ENCODE measurements around the gene MACO1. TPM values are rescaled to one million over a fixed set of nuclear protein-coding genes. Genes with fewer than 3 reads are reported as not detected.
"Not testable (repeated sequence)": the region's sequence is repeated elsewhere in the genome, so short reads cannot be mapped to it uniquely, and the experiment has no call there.

MACO1 gene
- total RNA-seq, 1 donor from 2014 or later = 15.8 TPM

GRCh38 chr1:25409641-25410427, 20.9 kb upstream of the MACO1 start:
- not testable (repeated sequence) for H3K36me3 Mint-ChIP-seq (ENCODE audit: low read depth); H3K27ac Mint-ChIP-seq; H3K9me3 Mint-ChIP-seq; H3K4me3 Mint-ChIP-seq (ENCODE audit: low read depth); DNase-seq (ENCODE audit: low spot score); H3K4me1 Mint-ChIP-seq (ENCODE audit: low read depth); H3K27me3 Mint-ChIP-seq (ENCODE audit: low read depth)
- intact Hi-C loops (cut with micrococcal nuclease) = loop anchor here (5.0 kb wide), 1 partner anchor 112 kb away; no protein-coding TSS in a partner anchor

GRCh38 chr1:25412872-25413623, 17.6 kb upstream of the MACO1 start:
- H3K4me1 Mint-ChIP-seq (ENCODE audit: low read depth); H3K4me3 Mint-ChIP-seq (ENCODE audit: low read depth); H3K9me3 Mint-ChIP-seq; H3K36me3 Mint-ChIP-seq (ENCODE audit: low read depth); DNase-seq (ENCODE audit: low spot score); H3K27ac Mint-ChIP-seq; intact Hi-C loops (cut with micrococcal nuclease); H3K27me3 Mint-ChIP-seq (ENCODE audit: low read depth): not testable (repeated sequence)

- H3K36me3 Mint-ChIP-seq (ENCODE audit: low read depth); H3K9me3 Mint-ChIP-seq; intact Hi-C loops (cut with micrococcal nuclease); H3K4me1 Mint-ChIP-seq (ENCODE audit: low read depth); DNase-seq (ENCODE audit: low spot score); H3K4me3 Mint-ChIP-seq (ENCODE audit: low read depth); H3K27me3 Mint-ChIP-seq (ENCODE audit: low read depth); H3K27ac Mint-ChIP-seq: not testable (repeated sequence)
Measured at GRCh38 chr1:25414157-25414556, 16.5 kb upstream of the MACO1 start.

GRCh38 chr1:25414578-25414977, 16.1 kb upstream of the MACO1 start:
- H3K27ac Mint-ChIP-seq; H3K27me3 Mint-ChIP-seq (ENCODE audit: low read depth); H3K4me1 Mint-ChIP-seq (ENCODE audit: low read depth); H3K9me3 Mint-ChIP-seq; intact Hi-C loops (cut with micrococcal nuclease); DNase-seq (ENCODE audit: low spot score); H3K36me3 Mint-ChIP-seq (ENCODE audit: low read depth); H3K4me3 Mint-ChIP-seq (ENCODE audit: low read depth): not testable (repeated sequence)

- H3K27me3 Mint-ChIP-seq (ENCODE audit: low read depth); H3K4me1 Mint-ChIP-seq (ENCODE audit: low read depth); intact Hi-C loops (cut with micrococcal nuclease); DNase-seq (ENCODE audit: low spot score); H3K36me3 Mint-ChIP-seq (ENCODE audit: low read depth); H3K27ac Mint-ChIP-seq; H3K4me3 Mint-ChIP-seq (ENCODE audit: low read depth); H3K9me3 Mint-ChIP-seq: not testable (repeated sequence)
Measured at GRCh38 chr1:25417280-25417679, 13.4 kb upstream of the MACO1 start.

GRCh38 chr1:25419339-25419738, 11.4 kb upstream of the MACO1 start:
- H3K27ac Mint-ChIP-seq; intact Hi-C loops (cut with micrococcal nuclease); H3K4me3 Mint-ChIP-seq (ENCODE audit: low read depth); H3K36me3 Mint-ChIP-seq (ENCODE audit: low read depth); DNase-seq (ENCODE audit: low spot score); H3K4me1 Mint-ChIP-seq (ENCODE audit: low read depth); H3K9me3 Mint-ChIP-seq; H3K27me3 Mint-ChIP-seq (ENCODE audit: low read depth): not testable (repeated sequence)

- H3K27me3 Mint-ChIP-seq (ENCODE audit: low read depth); H3K4me1 Mint-ChIP-seq (ENCODE audit: low read depth); H3K4me3 Mint-ChIP-seq (ENCODE audit: low read depth); H3K36me3 Mint-ChIP-seq (ENCODE audit: low read depth); intact Hi-C loops (cut with micrococcal nuclease); H3K27ac Mint-ChIP-seq; DNase-seq (ENCODE audit: low spot score); H3K9me3 Mint-ChIP-seq: not testable (repeated sequence)
Measured at GRCh38 chr1:25420715-25421114, 10.0 kb upstream of the MACO1 start, which contains the start of gene RHCE. Gene RHCE, minus strand, starts transcription at chr1:25420825. Its CDS starts 39 bp downstream, at chr1:25420786.

- DNase-seq (ENCODE audit: low spot score); intact Hi-C loops (cut with micrococcal nuclease): not testable (repeated sequence)
Measured at GRCh38 chr1:25423206-25423605, 7.5 kb upstream of the MACO1 start.

GRCh38 chr1:25425098-25426085, 5.3 kb upstream of the MACO1 start:
- peaks cover 5% of the 10 kb centered on the region for H3K27me3 Mint-ChIP-seq (ENCODE audit: low read depth)
- intact Hi-C loops (cut with micrococcal nuclease) = no loop called here
- H3K36me3 Mint-ChIP-seq (ENCODE audit: low read depth) = no peaks in the 10 kb centered on the region
- H3K9me3 Mint-ChIP-seq = no peaks in the 10 kb centered on the region
- no peak overlapping the region for H3K4me3 Mint-ChIP-seq (ENCODE audit: low read depth)
- H3K27ac Mint-ChIP-seq = no peak overlapping the region
- H3K4me1 Mint-ChIP-seq (ENCODE audit: low read depth) = peaks cover 11% of the 10 kb centered on the region
- DNase-seq (ENCODE audit: low spot score) = no peak

More at GRCh38 chr1:25423206-25423605, 7.5 kb upstream of the MACO1 start:
- H3K4me3 Mint-ChIP-seq (ENCODE audit: low read depth); H3K27me3 Mint-ChIP-seq (ENCODE audit: low read depth); H3K27ac Mint-ChIP-seq; H3K9me3 Mint-ChIP-seq; H3K36me3 Mint-ChIP-seq (ENCODE audit: low read depth); H3K4me1 Mint-ChIP-seq (ENCODE audit: low read depth): not testable (repeated sequence)

- H3K27me3 Mint-ChIP-seq (ENCODE audit: low read depth) = no peaks in the 10 kb centered on the region
- DNase-seq (ENCODE audit: low spot score) = no peak
- intact Hi-C loops (cut with micrococcal nuclease) = no loop called here
- no peaks in the 10 kb centered on the region for H3K9me3 Mint-ChIP-seq
- H3K4me1 Mint-ChIP-seq (ENCODE audit: low read depth) = peaks cover 22% of the 10 kb centered on the region
- peaks cover 3% of the 10 kb centered on the region for H3K36me3 Mint-ChIP-seq (ENCODE audit: low read depth)
- H3K4me3 Mint-ChIP-seq (ENCODE audit: low read depth) = no peak overlapping the region
- H3K27ac Mint-ChIP-seq = no peak overlapping the region
Measured at GRCh38 chr1:25427696-25428095, 3.0 kb upstream of the MACO1 start.

- H3K4me1 Mint-ChIP-seq (ENCODE audit: low read depth) = peaks cover 30% of the 10 kb centered on the region
- H3K27me3 Mint-ChIP-seq (ENCODE audit: low read depth) = no peaks in the 10 kb centered on the region
- intact Hi-C loops (cut with micrococcal nuclease) = no loop called here
- no peak overlapping the region for H3K27ac Mint-ChIP-seq
- DNase-seq (ENCODE audit: low spot score) = no peak
- no peaks in the 10 kb centered on the region for H3K9me3 Mint-ChIP-seq
- H3K36me3 Mint-ChIP-seq (ENCODE audit: low read depth) = peaks cover 10% of the 10 kb centered on the region
- H3K4me3 Mint-ChIP-seq (ENCODE audit: low read depth) = peak overlapping the region; percentile 66
Measured at GRCh38 chr1:25428475-25429166, 2.1 kb upstream of the MACO1 start.

Data from activated T-helper 2 cell treated with anti-CD3 and anti-CD28 coated beads, Interferon-gamma antibody, Interleukin-2, Interleukin-4, amounts not matched to agents 10 μg/mL and 5 μg/mL and 100 μg/mL, durations not matched to agents 14 hours and 24 hours and 36 hours (primary cell).